ENCODE results near the gene DDX60. TPM values are rescaled to one million over a fixed set of nuclear protein-coding genes. Genes with fewer than 3 reads are reported as not detected.

The DDX60 gene
- total and polyA plus RNA-seq, 10 of the 15 experiments (the other 5 are each of a cell fraction or from before 2014, with no cell fraction given), result 2.7 to 28.4 (median 6.3) TPM

- RAD21 ChIA-PET (ENCODE audit: unreplicated experiment), result no interaction called here
- no peaks in the 10 kb centered on the region for H3K79me2 ChIP-seq (ENCODE audit: control insufficient read depth, insufficient read depth, low read length)
- TF ChIP-seq ZNF207 (IDR thresholded peaks at IDR 0.05; ENCODE audit: borderline replicate concordance), result no peak
- TF ChIP-seq RFX5 (IDR thresholded peaks at IDR 0.05; ENCODE audit: low read depth, low read length), result no peak
- TF ChIP-seq SPI1 (IDR thresholded peaks at IDR 0.05; ENCODE audit: borderline replicate concordance, insufficient read depth, low read depth, low read length), result no peak
- no peak for TF ChIP-seq MEF2A (IDR thresholded peaks at IDR 0.05; ENCODE audit: insufficient read depth, low read depth, low read length)
- no peak for TF ChIP-seq LARP7 (IDR thresholded peaks at IDR 0.05)
- TF ChIP-seq BCL3 (IDR thresholded peaks at IDR 0.05; ENCODE audit: borderline replicate concordance, insufficient read depth, low read depth, low read length, poor library complexity, severe bottlenecking), result no peak
- no peak for TF ChIP-seq GATAD2B (conservative IDR thresholded peaks at IDR 0.05; ENCODE audit: low read depth)
- no peak for TF ChIP-seq SUZ12 (IDR thresholded peaks at IDR 0.05; ENCODE audit: unreplicated experiment)
- no peak for TF ChIP-seq CHD2 (IDR thresholded peaks at IDR 0.05; ENCODE audit: borderline replicate concordance, low read depth, low read length)
- no peak for TF ChIP-seq YBX1 (IDR thresholded peaks at IDR 0.05)
- H3K27me3 ChIP-seq (replicated peaks in 1 of 2; ENCODE audit: control insufficient read depth in 2 of 2, insufficient read depth in 2 of 2, low read length in 1 of 2), result no peaks in the 10 kb centered on the region
- WGBS (ENCODE audit: insufficient coverage, insufficient replicate concordance, low lambda C conversion rate, missing lambda C conversion rate), result 44% methylated on average over 3 of the region's 3 CpGs
- H3K36me3 ChIP-seq (ENCODE audit: control insufficient read depth in 2 of 2, insufficient read depth in 2 of 2, low read length in 1 of 2), result no peaks in the 10 kb centered on the region
- POLR2A ChIA-PET, result no interaction called here
- peaks cover 5% of the 10 kb centered on the region; the same call in 2 of the 3 replicates for H3K9me3 ChIP-seq (replicated peaks; ENCODE audit: control insufficient read depth, insufficient read depth, low read length)
- no peak for ATAC-seq
- SMC1A ChIA-PET (ENCODE audit: uncharacterized antibody, unreplicated experiment), result no interaction called here
- intact Hi-C loops (cut with micrococcal nuclease; ENCODE audit: unreplicated experiment), result no loop called here
- no peak for DNase-seq (ENCODE audit: low read depth, low spot score)
- no peaks in the 10 kb centered on the region for H3K4me1 ChIP-seq (ENCODE audit: control insufficient read depth, insufficient read depth, low read length)
- CTCF ChIA-PET, result no interaction called here
- H3K9ac ChIP-seq (ENCODE audit: control insufficient read depth, insufficient read depth, low read length), result no peak overlapping the region
- no peaks in the 10 kb centered on the region for H4K20me1 ChIP-seq (ENCODE audit: control insufficient read depth, insufficient read depth)
- no peak overlapping the region for H3K27ac ChIP-seq (ENCODE audit: control insufficient read depth, insufficient read depth)
- H3K4me3 ChIP-seq, result no peak overlapping the region
- H2AFZ ChIP-seq (ENCODE audit: control insufficient read depth, low read depth, low read length), result no peak overlapping the region
- no TSS peak for BruUV-seq (replicated peaks)
- in situ Hi-C loops (cut with MboI), result no loop called here
- no peak overlapping the region for H3K4me2 ChIP-seq (ENCODE audit: control insufficient read depth, insufficient read depth)
- FAIRE-seq, result no peak
These were observed 117.9 kb downstream of the DDX60 start for GRCh38 chr4:168200685-168201084.
